Measurements from ENCODE around the gene SLC22A16.

GRCh38 chr6:110414669-110415068 is 61.7 kb downstream of the SLC22A16 start:
- TF ChIP-seq CTCF (IDR thresholded peaks at IDR 0.05; ENCODE audit: low read length) (no peak), EZH2 (IDR thresholded peaks at IDR 0.05; ENCODE audit: borderline replicate concordance, low read length) (no peak)
